Suprapubic skin (tissue), 4 donors: Measurements from ENCODE around the gene STAC3.

Source experiments
- CTCF ChIP-seq, 2 donors: fragments of 200-600 bp in 1 of 2; fragments of 450-650 bp in 1 of 2; sonication (generic) in 1 of 2; IDR thresholded peaks; one replicate each; pipeline ENCODE4 v1.5.1; 2016 to 2019; ENCODE audit warnings: antibody characterized with exemption in 2 of 2, mild to moderate bottlenecking in 1 of 2, moderate library complexity in 1 of 2
- POLR2A ChIP-seq, 2 donors: fragments of 450-650 bp; IDR thresholded peaks; one replicate each; pipeline ENCODE4 v1.6.1; 2017; ENCODE audit warnings: antibody characterized with exemption in 2 of 2, mild to moderate bottlenecking in 2 of 2, moderate library complexity in 2 of 2
- POLR2AphosphoS5 ChIP-seq, 3 donors: sonication (generic); formaldehyde crosslinking; IDR thresholded peaks; one replicate each; pipeline ENCODE4 v1.6.1; 2017; ENCODE audit warnings: antibody characterized with exemption in 3 of 3

- TF ChIP-seq CTCF (IDR thresholded peaks at IDR 0.05) (no peak), POLR2AphosphoS5 (IDR thresholded peaks at IDR 0.05) (no peak), POLR2A (IDR thresholded peaks at IDR 0.05) (no peak)
Observed at GRCh38 chr12:57239587-57240065, 11.4 kb downstream of the STAC3 start.
